Measurements from ENCODE around the gene TSHZ2. TPM values are rescaled to one million over a fixed set of nuclear protein-coding genes. Genes with fewer than 3 reads are reported as not detected.

The TSHZ2 gene
- total RNA-seq, 1 donor from 2014 or later, result 22.9 TPM

DNA sequence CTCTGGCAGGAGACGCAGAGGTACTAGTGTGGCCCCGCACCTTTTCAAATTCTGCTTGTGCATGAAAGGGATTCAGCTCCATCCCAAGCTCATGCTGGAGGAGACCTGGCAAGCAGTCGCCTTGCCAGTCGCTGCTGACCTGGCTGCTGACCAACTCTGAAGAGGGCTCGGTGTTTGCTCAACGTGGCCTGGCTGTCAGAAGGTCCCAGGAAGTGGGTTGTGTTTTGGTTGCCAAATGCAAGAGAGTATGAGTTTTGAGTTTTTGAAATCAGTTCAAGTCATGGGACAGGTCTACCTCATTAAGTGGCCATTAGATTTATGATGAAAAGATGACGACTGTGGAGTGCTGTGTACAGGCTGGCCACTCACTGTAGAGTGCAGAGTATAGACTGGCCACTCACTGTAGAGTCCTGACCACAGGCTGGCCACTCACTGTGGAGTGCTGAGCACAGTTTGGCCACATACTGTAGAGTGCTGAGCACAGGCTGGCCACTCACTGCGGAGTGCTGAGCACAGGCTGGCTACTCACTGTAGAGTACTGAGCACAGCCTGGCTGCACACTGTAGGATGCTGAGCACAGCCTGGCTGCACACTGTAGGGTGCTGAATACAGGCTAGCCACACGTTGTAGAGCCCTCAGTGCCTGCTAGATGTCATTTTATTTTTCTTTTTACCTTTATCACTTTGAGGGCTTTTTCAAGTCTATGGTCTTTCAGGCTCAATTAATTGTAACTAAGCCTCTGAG lies 427.6 kb downstream of the TSHZ2 start:
- DNase-seq (ENCODE audit: low spot score, unreplicated experiment), result no peak
- TF ChIP-seq, protein P1, sequence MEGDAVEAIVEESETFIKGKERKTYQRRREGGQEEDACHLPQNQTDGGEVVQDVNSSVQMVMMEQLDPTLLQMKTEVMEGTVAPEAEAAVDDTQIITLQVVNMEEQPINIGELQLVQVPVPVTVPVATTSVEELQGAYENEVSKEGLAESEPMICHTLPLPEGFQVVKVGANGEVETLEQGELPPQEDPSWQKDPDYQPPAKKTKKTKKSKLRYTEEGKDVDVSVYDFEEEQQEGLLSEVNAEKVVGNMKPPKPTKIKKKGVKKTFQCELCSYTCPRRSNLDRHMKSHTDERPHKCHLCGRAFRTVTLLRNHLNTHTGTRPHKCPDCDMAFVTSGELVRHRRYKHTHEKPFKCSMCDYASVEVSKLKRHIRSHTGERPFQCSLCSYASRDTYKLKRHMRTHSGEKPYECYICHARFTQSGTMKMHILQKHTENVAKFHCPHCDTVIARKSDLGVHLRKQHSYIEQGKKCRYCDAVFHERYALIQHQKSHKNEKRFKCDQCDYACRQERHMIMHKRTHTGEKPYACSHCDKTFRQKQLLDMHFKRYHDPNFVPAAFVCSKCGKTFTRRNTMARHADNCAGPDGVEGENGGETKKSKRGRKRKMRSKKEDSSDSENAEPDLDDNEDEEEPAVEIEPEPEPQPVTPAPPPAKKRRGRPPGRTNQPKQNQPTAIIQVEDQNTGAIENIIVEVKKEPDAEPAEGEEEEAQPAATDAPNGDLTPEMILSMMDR (IDR thresholded peaks at IDR 0.05; ENCODE audit: unreplicated experiment), result no peak
- Mint-ChIP-seq H3K27me3 (no peaks in the 10 kb centered on the region), H3K36me3 (ENCODE audit: insufficient read depth) (peaks cover 7% of the 10 kb centered on the region), H3K9me3 (ENCODE audit: low read depth) (peaks cover 8% of the 10 kb centered on the region), H3K4me3 (ENCODE audit: low read depth) (no peak overlapping the region), H3K27ac (no peak overlapping the region), H3K4me1 (ENCODE audit: low read depth) (peaks cover 11% of the 10 kb centered on the region)

DNA sequence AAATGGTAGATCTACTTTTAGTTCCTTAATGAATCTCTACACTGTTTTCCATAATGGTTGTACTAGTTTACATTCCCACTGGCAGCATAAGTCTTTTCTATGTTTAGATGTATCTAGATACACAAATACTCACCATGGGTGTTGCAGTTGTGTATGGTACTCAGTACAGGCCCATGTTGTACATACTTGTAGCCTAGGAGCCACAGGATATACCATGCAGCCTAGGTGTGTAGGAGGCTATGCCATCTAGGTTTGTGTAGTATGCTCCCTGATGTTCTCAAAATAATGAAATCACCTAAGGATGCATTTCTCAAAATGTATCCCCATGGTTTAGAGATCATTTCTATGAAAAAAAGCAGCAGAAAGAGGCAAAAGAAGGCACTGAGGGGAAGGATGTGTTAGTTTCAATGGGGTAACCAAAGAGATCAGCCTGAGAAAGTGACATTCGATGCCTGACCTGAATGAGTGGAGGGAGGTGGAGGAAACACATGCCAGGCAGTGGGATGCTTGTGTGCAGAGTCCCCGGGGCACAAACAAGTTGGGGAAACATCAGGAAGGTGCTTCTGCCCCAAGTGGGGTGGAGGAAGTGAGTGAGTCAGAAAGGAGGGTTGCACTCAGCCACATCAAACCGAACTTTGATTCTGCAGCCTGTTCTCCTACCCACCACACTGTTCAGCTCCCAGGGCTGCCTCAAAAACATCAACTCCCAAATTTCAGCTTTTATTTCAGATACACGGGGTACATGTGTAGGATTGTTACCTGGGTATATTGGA lies 430.3 kb downstream of the TSHZ2 start:
- peaks cover 4% of the 10 kb centered on the region for H3K4me1 Mint-ChIP-seq (ENCODE audit: low read depth)
- peaks cover 4% of the 10 kb centered on the region for H3K36me3 Mint-ChIP-seq (ENCODE audit: insufficient read depth)
- TF ChIP-seq, protein P1 (IDR thresholded peaks at IDR 0.05; ENCODE audit: unreplicated experiment), result no peak
- H3K27ac Mint-ChIP-seq, result no peak overlapping the region
- DNase-seq (ENCODE audit: low spot score, unreplicated experiment), result no peak
- no peaks in the 10 kb centered on the region for H3K27me3 Mint-ChIP-seq
- H3K4me3 Mint-ChIP-seq (ENCODE audit: low read depth), result no peak overlapping the region
- H3K9me3 Mint-ChIP-seq (ENCODE audit: low read depth), result peaks cover 4% of the 10 kb centered on the region

DNA sequence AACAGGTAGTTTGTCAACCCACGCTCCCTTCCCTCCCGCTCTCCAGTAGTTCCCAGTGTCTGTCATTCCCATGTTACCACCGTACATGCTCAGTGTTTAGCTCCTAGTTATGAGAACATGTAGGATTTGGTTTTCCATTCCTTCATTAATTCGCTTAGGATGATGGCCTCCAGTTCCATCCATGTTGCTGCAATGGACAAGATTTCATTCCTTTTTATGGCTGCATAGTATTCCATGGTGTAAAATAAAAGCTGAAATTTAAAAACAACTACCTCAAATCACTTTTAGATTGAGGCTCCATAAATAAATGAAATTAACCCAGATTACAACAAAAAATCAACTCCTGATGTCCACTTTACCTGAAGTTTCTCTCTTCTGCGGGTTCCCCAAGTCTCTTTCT lies 430.9 kb downstream of the TSHZ2 start:
- Mint-ChIP-seq H3K36me3 (ENCODE audit: insufficient read depth) (peaks cover 4% of the 10 kb centered on the region), H3K4me1 (ENCODE audit: low read depth) (peaks cover 7% of the 10 kb centered on the region), H3K27ac (no peak overlapping the region), H3K4me3 (ENCODE audit: low read depth) (no peak overlapping the region), H3K27me3 (no peaks in the 10 kb centered on the region), H3K9me3 (ENCODE audit: low read depth) (peaks cover 4% of the 10 kb centered on the region)
- TF ChIP-seq, protein P1 (IDR thresholded peaks at IDR 0.05; ENCODE audit: unreplicated experiment), result no peak
- DNase-seq (ENCODE audit: low spot score, unreplicated experiment), result no peak

DNA sequence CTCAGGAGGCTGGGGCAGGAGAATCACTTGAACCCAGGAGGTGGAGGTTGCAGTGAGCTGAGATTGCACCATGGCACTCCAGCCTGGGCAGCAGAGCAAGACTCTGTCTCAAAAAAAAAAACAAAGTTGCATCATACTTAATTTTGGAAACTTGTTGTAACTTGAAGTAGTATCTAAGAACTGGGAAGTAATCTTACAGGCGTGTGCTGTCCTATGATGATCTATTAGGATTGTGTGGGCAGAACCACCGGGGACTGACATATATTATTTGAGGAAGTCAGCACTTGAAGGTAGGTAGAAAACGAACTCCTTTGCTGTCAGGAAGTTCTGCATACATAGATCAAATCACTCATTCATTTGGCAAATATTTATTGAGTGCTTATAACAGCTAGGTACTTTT lies 433.0 kb downstream of the TSHZ2 start:
- TF ChIP-seq, protein P1 (IDR thresholded peaks at IDR 0.05; ENCODE audit: unreplicated experiment), result no peak
- DNase-seq (ENCODE audit: low spot score, unreplicated experiment), result no peak
- Mint-ChIP-seq H3K27ac (no peak overlapping the region), H3K4me3 (ENCODE audit: low read depth) (no peak overlapping the region), H3K9me3 (ENCODE audit: low read depth) (peaks cover 4% of the 10 kb centered on the region), H3K4me1 (ENCODE audit: low read depth) (peaks cover 11% of the 10 kb centered on the region), H3K36me3 (ENCODE audit: insufficient read depth) (peaks cover 4% of the 10 kb centered on the region), H3K27me3 (no peaks in the 10 kb centered on the region)

DNA sequence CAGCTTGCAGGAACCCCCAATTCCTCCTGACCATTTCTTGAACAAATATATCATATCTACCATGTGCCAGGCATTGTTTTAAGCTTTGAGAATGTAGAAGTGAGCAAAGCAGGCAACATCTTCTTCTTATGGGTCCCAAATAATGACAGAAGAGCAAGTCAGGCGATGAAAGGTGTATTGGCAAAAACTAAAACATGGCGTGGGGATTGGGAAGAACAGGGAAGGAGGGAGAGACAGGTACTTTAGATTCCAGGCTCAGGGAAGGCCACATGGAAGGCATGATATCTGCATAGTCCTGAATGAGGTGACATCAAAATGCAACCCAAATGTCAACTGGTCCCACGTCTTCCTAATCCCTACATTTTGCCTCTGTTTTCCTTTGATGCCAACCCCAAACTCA lies 434.4 kb downstream of the TSHZ2 start:
- DNase-seq (ENCODE audit: low spot score, unreplicated experiment), result no peak
- H3K4me3 Mint-ChIP-seq (ENCODE audit: low read depth), result no peak overlapping the region
- TF ChIP-seq, protein P1 (IDR thresholded peaks at IDR 0.05; ENCODE audit: unreplicated experiment), result no peak
- H3K4me1 Mint-ChIP-seq (ENCODE audit: low read depth), result peaks cover 11% of the 10 kb centered on the region
- H3K27me3 Mint-ChIP-seq, result no peaks in the 10 kb centered on the region
- peaks cover 4% of the 10 kb centered on the region for H3K36me3 Mint-ChIP-seq (ENCODE audit: insufficient read depth)
- peaks cover 4% of the 10 kb centered on the region for H3K9me3 Mint-ChIP-seq (ENCODE audit: low read depth)
- H3K27ac Mint-ChIP-seq, result no peak overlapping the region

Data from progenitor cell of endocrine pancreas (in vitro differentiated cells).